IPS-20b (cell line): ENCODE measurements around the gene SIKE1.

Experiments
- H3K27ac ChIP-seq: one replicate; pipeline ENCODE4 v1.5.1; 2013; ENCODE audit warnings: low read length
- H3K27me3 ChIP-seq: 2 replicates; pipeline ENCODE4 v1.6.1; 2013; ENCODE audit warnings: mild to moderate bottlenecking, low read length, inconsistent platforms; ENCODE audit not compliant: insufficient read depth
- H3K36me3 ChIP-seq: 2 replicates; pipeline ENCODE4 v1.6.1; 2013; ENCODE audit warnings: low read depth, mild to moderate bottlenecking, inconsistent platforms, low read length, moderate library complexity; ENCODE audit not compliant: insufficient read depth
- H3K4me1 ChIP-seq: 2 replicates; pipeline ENCODE4 v1.6.1; 2013; ENCODE audit warnings: mild to moderate bottlenecking, control low read depth, inconsistent platforms, low read length, moderate library complexity; ENCODE audit not compliant: insufficient read depth
- H3K4me3 ChIP-seq: 2 replicates; pipeline ENCODE4 v1.5.1; 2013; ENCODE audit warnings: mild to moderate bottlenecking, low read length, inconsistent platforms
- H3K9ac ChIP-seq: 2 replicates; pipeline ENCODE4 v1.6.1; 2013; ENCODE audit warnings: low read depth, mild to moderate bottlenecking, inconsistent platforms, low read length, moderate library complexity
- H3K9me3 ChIP-seq: 2 replicates; pipeline ENCODE4 v1.6.1; 2013; ENCODE audit warnings: mild to moderate bottlenecking, low read depth, low read length, inconsistent platforms; ENCODE audit not compliant: insufficient read depth

SIKE1 gene

DNA sequence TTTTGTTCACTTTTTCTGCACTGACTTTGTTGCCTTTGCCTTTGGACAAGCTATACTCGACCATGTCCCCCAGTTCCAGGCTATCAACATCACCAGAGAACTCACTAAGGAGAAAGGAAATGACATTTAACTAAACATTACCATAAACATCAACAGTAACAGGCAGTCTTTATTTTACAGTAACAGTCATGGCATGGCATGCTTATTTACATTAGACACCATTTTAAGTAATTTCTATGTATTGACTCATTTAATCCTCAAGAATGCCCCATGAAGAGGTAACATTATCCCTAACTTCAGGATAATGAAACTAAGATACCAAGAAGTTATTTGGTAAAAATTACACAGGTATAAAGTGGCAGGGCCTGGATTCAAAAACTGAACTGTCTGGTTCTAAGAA is 55.3 kb downstream of the SIKE1 start:
- Histone ChIP-seq H3K9ac (no peak overlapping the region), H3K9me3 (no peaks in the 10 kb centered on the region), H3K4me1 (no peaks in the 10 kb centered on the region), H3K27ac (no peak overlapping the region), H3K36me3 (peaks cover 99% of the 10 kb centered on the region), H3K4me3 (no peak overlapping the region), H3K27me3 (no peaks in the 10 kb centered on the region)

GRCh38 chr1:114723915-114724314 is 56.6 kb downstream of the SIKE1 start:
- peaks cover 99% of the 10 kb centered on the region for H3K36me3 ChIP-seq

GRCh38 chr1:114723457-114723856 is 57.0 kb downstream of the SIKE1 start:
- Histone ChIP-seq H3K4me1 (no peaks in the 10 kb centered on the region), H3K36me3 (peaks cover 99% of the 10 kb centered on the region), H3K27ac (no peak overlapping the region), H3K4me3 (no peak overlapping the region), H3K9me3 (no peaks in the 10 kb centered on the region), H3K9ac (no peak overlapping the region), H3K27me3 (no peaks in the 10 kb centered on the region)

More at GRCh38 chr1:114723915-114724314, 56.6 kb downstream of the SIKE1 start:
- Histone ChIP-seq H3K4me1 (no peaks in the 10 kb centered on the region), H3K27me3 (no peaks in the 10 kb centered on the region), H3K9me3 (no peaks in the 10 kb centered on the region), H3K4me3 (no peak overlapping the region), H3K9ac (no peak overlapping the region), H3K27ac (no peak overlapping the region)

- Histone ChIP-seq H3K9me3 (no peaks in the 10 kb centered on the region), H3K9ac (no peak overlapping the region), H3K27me3 (no peaks in the 10 kb centered on the region), H3K4me1 (peaks cover 4% of the 10 kb centered on the region), H3K4me3 (no peak overlapping the region), H3K27ac (no peak overlapping the region), H3K36me3 (peaks cover 85% of the 10 kb centered on the region)
These were observed 60.0 kb downstream of the SIKE1 start for GRCh38 chr1:114720492-114720891.
